Stimulated activated CD4-positive, alpha-beta T cell treated with anti-CD3 and anti-CD28 coated beads, Interleukin-2, amount 100 ng/mL, for 4 hours (primary cell): ENCODE measurements around the gene CYP20A1.
"Not testable (repeated sequence)": the region's sequence is repeated elsewhere in the genome, so short reads cannot be mapped to it uniquely, and the experiment has no call there.

Experiments
- DNase-seq: peaks from one replicate; pipeline ENCODE4 v3.0.0-alpha.2; 2020; ENCODE audit warnings: low read depth

CYP20A1 gene

GRCh38 chr2:203280428-203281064 lies 41.7 kb downstream of the CYP20A1 start:
- no peak for DNase-seq

- no peak for DNase-seq
Measured at GRCh38 chr2:203282101-203282500, 43.3 kb downstream of the CYP20A1 start.

- no peak for DNase-seq
Measured at GRCh38 chr2:203286532-203286931, 47.7 kb downstream of the CYP20A1 start.

GRCh38 chr2:203301667-203302066 lies 62.8 kb downstream of the CYP20A1 start:
- no peak for DNase-seq

- not testable (repeated sequence) for DNase-seq
Measured at GRCh38 chr2:203302586-203302985, 63.8 kb downstream of the CYP20A1 start.

- DNase-seq: no peak
Measured at GRCh38 chr2:203310688-203311436, 72.0 kb downstream of the CYP20A1 start.

GRCh38 chr2:203326356-203326755 lies 87.5 kb downstream of the CYP20A1 start:
- DNase-seq: no peak

- DNase-seq: no peak
Measured at GRCh38 chr2:203327582-203327900, 88.7 kb downstream of the CYP20A1 start.

- DNase-seq: peak; percentile 59
Measured at GRCh38 chr2:203327901-203328759, 89.3 kb downstream of the CYP20A1 start, which contains the start of gene ABI2. ABI2 (plus strand) TSS chr2:203328394; CDS start chr2:203328515, 121 bp downstream.

GRCh38 chr2:203328760-203329540 lies 90.1 kb downstream of the CYP20A1 start:
- DNase-seq: peak; percentile 23

- no peak for DNase-seq
Measured at GRCh38 chr2:203330434-203330833, 91.6 kb downstream of the CYP20A1 start.

- no peak for DNase-seq
Measured at GRCh38 chr2:203338322-203338721, 99.5 kb downstream of the CYP20A1 start.

GRCh38 chr2:203340791-203341487 lies 102.1 kb downstream of the CYP20A1 start:
- no peak for DNase-seq

GRCh38 chr2:203341741-203342310 lies 103.0 kb downstream of the CYP20A1 start:
- DNase-seq: no peak

- DNase-seq: not testable (repeated sequence)
Measured at GRCh38 chr2:203342374-203342773, 103.6 kb downstream of the CYP20A1 start.

GRCh38 chr2:203344667-203345066 lies 105.8 kb downstream of the CYP20A1 start:
- no peak for DNase-seq

GRCh38 chr2:203346612-203347011 lies 107.8 kb downstream of the CYP20A1 start:
- no peak for DNase-seq

GRCh38 chr2:203347375-203347774 lies 108.6 kb downstream of the CYP20A1 start:
- no peak for DNase-seq

GRCh38 chr2:203352604-203353255 lies 113.9 kb downstream of the CYP20A1 start:
- DNase-seq: no peak

GRCh38 chr2:203354966-203355365 lies 116.1 kb downstream of the CYP20A1 start:
- no peak for DNase-seq
